ENCODE measurements around the gene VIPR2.
"Not testable (repeated sequence)": the region's sequence is repeated elsewhere in the genome, so short reads cannot be mapped to it uniquely, and the experiment has no call there.

Gene VIPR2

GRCh38 chr7:159144758-159145489 is at the start of gene VIPR2:
TSS of gene VIPR2 (minus strand) at chr7:159144867. CDS start at chr7:159144771, 96 bp downstream.
- no peak for DNase-seq (ENCODE audit: low read depth)

DNA sequence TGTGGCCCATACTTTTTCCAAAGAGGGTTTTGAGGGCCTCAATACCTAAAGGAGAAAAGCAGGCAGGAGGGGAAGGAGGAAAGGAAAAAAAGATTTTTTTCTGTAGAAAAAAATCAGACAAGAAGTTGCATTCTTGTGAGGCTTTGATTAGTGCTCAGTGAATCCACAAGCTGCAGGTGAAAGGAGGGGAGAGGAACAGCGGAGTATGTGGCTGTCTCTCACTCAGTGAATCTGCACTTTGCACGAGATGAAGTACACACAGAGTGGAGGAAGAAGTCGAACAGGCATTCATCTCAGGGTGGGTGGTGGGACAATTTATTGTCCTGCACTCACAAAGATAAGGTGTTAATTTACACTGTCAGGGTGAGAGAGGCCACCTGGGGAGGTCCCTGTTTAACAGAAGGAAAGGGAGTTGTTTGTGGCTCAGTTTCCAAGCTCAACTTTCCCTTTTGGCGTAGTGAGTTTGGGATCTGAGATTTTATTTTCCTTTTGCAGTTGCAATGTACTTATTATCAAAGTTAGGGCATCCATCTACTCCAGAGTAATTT is 49.0 kb upstream of the VIPR2 start:
- DNase-seq (ENCODE audit: low read depth): no peak

GRCh38 chr7:159192725-159193453 is 48.2 kb upstream of the VIPR2 start:
- no peak for DNase-seq (ENCODE audit: low read depth)

- no peak for DNase-seq (ENCODE audit: low read depth)
Observed at GRCh38 chr7:159192013-159192412, 47.3 kb upstream of the VIPR2 start.

DNA sequence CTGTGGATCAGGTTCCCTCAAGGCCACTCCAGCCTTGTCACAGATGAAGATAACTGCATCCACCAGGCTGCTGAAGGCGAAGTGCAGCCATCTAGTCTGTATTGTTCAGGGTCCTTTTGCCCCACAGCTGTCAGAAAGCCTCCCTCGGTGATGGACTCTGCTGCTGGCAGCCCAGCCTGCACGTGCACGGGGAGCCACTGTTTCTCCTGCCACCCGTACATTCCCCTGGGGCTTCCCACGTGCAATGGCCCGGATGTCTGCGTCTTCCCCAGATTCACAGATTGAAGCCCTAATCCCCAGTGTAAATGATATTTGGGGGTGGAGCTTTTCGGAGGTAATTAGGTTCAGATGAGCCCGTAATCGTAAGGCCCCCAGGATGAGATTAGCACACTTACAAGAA is 46.6 kb upstream of the VIPR2 start:
- DNase-seq (ENCODE audit: low read depth): no peak

DNA sequence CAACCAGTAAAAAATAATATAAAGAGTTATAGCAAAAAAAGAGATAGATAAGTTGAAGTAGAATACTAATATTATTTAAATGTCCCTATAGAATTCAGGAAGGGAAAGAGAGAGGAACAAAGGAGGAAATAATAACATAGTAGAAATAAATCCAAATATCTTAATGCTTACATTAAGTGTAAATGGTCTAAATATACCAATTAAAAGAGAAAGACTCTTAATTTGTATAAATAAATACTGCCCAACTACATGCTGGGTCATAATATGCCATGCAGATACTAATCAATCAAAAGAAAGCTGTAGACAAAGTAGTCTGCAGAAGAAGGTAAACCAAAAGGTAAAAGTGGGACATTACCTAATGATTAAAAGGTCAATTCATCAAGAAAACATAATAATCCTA is 43.3 kb upstream of the VIPR2 start:
- no peak for DNase-seq (ENCODE audit: low read depth)

DNA sequence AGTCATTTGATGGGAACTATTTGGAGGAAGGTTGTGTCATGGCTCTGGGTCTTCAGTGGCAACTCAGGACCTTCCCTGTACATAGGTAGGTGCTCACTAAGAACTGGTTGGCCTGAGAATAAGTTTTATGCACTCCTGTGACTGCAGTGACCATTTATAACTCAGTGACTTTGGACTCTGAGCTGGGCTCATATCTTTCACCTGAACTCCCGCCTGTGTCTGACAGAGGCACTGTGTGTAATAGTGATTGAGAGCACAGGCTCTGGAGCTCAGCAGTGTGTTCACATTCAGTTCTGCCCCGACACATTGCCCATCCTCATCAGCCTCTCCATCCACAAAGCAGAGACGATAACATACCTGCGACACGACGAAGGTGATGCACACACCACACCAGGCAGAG is 34.6 kb upstream of the VIPR2 start:
- no peak for DNase-seq (ENCODE audit: low read depth)

DNA sequence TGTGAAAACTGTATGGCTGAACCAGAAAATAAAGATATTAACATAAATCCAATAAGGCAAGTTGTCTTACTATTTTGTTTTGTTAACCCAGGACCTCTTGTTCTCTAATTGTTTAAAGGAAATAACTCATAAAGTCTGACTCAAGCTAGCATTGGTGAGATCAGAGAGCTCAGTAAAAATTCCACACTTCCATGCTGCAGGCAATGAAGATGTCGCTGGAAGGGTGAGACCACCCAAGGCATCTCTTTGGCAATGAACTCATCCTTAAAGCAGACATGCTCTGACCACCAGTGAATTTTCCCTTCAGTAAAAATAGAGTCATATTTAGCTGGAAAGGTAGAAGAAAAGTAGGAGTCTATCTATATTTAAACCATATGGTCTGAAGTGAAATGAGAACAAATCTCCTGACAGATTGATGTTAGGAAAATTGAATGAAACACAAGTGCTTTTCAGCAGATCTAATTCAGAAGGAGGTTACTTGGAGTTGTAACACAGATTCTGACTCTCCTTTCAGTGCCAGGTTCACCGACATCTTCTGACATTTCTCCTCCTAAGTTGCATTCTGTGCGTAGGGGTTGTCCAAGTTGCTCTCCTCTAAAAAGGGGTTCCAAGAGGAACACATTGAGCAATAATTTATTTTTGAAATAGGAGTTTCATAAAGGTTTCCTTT is 32.8 kb upstream of the VIPR2 start:
- no peak for DNase-seq (ENCODE audit: low read depth)

- no peak for DNase-seq (ENCODE audit: low read depth)
Observed at GRCh38 chr7:159175792-159176191, 31.1 kb upstream of the VIPR2 start.

DNA sequence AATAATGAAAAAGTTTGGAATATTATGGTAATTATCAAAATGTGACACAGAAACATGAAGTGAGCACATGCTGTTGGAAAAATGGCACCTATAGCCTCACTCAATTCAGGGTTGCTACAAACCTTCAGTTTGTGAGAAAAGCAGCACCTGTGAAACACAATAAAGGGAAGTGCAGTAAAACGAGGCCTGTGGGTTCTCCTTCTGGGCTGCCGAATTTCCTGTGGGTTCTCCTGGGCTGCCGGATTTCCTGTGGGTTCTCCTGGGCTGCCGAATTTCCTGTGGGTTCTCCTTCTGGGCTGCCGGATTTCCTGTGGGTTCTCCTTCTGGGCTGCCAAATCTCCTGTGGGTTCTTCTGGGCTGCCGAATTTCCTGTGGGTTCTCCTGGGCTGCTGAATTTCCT is 30.4 kb upstream of the VIPR2 start:
- DNase-seq (ENCODE audit: low read depth): not testable (repeated sequence)

GRCh38 chr7:159172400-159172799 is 27.7 kb upstream of the VIPR2 start:
- no peak for DNase-seq (ENCODE audit: low read depth)

DNA sequence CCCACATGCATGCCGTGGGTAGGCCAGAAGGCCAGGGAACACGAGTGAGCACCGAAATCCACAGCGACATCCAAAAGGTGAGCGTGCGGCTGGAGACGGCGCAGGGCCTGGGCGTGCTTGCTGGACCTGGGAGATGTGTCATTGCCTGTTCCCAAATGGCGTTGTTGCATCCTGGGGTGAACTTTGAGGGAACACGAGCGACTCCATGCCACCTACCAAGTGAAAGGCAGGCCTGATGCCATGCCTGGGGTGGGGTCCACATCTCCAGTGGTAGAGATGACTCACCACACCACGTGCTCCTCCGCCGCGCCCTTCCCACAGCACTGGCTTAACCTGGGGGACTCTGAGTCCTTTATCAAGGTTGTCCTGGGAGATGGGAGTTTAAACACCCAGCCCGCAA is 24.7 kb upstream of the VIPR2 start:
- DNase-seq (ENCODE audit: low read depth): no peak

- no peak for DNase-seq (ENCODE audit: low read depth)
Observed at GRCh38 chr7:159167139-159167538, 22.5 kb upstream of the VIPR2 start.

DNA sequence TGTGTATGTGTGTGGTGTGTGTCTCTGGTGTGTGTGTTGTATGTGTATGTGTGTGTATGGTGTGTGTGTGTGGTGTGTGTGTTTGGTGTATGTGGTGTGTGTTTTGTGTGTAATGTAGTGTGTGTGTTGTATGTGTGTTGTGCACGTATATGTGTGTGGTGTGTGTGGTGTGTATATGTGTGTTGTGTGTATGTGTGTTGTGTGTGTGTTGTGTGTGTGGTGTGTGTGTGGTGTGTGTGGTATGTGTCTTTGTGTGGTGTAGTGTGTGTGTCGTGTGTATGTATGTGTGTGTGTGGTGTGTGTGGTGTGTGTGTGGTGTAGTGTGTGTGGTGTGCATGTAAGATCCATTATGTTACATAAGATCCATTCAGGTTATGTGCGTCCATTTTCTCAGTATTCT is 21.9 kb upstream of the VIPR2 start:
- DNase-seq (ENCODE audit: low read depth): no peak

DNA sequence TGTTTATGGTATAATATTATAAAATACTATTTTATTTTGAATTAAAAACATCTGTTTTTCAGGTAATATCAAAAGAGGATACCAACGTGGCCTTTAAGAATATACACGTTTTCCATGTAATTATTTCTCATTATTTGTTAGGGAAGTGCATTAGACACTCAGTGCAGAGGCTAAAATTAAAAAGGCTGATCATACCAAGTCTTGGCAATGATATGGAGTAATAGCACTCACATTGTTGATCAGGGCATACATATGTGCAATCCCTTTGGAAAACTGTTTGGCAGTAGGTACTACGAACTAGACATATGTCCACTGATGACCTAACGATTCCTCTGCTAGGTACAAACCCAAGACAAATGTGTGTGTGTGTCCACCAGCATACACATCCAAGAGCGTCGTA is 20.7 kb upstream of the VIPR2 start:
- DNase-seq (ENCODE audit: low read depth): no peak

DNA sequence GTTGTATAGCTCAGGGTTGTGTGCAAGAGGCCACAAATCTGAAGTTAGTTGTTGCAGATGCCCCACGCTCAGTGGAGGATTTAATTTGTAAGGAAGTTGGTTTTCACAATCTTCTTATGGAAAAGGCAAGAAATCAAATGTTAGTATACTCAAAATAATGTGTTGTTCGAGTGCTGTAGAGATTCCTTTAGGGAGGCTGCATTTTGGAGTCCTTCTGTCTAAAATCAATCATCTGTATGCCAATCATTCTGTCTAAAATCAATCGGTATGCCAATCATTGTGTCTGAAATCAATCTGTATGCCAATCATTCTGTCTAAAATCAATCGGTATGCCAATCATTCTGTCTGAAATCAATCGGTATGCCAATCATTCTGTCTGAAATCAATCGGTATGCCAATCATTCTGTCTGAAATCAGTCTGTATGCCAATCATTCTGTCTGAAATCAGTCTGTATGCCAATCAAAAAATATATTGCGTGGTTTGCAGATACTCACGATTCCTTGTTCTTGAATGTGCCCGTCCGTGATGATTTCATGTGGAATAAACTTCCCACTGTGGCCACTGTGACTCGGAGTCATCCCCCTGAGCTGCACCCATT is 19.1 kb upstream of the VIPR2 start:
- not testable (repeated sequence) for DNase-seq (ENCODE audit: low read depth)

DNA sequence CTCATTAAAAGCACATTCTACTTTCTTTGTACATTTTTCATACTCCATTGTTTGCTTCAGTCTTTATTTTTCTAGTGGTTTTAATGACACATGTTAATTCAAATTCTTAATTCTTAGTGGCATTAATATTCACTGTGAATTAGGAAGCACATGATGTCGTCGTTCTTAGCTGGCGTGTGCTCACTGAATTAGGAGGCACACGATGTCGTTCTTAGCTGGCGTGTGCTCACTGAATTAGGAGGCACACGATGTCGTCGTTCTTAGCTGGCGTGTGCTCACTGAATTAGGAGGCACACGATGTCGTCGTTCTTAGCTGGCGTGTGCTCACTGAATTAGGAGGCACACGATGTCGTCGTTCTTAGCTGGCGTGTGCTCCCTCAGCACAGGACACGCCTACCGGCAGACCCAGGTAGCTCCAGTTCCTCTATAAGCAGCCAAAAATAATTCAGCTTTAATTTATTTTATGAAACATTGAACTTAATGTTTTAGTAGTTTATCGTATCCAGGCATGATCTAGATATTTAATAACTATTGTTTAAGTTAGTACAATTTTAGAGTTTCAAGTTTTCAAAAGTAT is 17.5 kb upstream of the VIPR2 start:
- DNase-seq (ENCODE audit: low read depth): not testable (repeated sequence)

DNA sequence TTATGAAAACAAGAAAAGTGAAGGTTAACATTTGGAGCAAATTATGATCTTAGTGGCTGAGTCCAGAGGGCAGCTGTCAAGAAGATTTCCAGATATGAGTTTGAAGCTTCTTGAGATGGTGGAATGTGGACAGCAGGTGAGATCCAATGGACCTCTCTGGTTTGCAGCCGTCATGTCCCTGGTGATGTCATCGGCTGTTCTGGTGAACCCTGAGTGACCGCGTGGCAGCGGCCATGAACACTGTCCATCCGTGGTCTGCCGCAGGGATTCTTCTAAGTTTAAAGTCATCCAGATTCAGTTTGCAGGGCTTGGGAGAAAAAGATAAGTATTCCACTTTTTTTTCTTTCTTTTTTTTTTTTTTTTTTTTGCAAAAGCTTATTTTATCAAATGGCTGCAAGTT is 15.8 kb upstream of the VIPR2 start:
- no peak for DNase-seq (ENCODE audit: low read depth)

DNA sequence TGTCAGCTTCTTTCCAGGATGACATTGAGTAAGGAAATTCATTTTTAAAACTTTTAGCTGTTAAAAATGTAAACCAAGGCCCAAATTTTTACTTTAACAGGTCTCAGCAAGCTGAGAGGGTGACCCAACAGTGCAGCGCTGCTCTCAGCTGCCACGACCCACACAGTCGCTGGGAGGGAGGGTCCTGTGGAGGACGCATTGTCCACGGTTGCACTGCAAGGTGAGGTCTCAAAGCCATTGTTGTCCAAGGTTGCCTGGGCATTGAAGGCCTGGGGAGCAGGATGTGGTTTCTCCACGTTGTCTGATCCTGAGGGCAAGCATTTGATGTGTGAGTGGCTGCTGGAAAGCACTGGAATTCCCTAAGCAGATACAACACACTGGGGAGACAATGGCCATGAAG is 15.1 kb upstream of the VIPR2 start:
- DNase-seq (ENCODE audit: low read depth): no peak

- no peak for DNase-seq (ENCODE audit: low read depth)
Observed at GRCh38 chr7:159158888-159159405, 14.3 kb upstream of the VIPR2 start.

- no peak for DNase-seq (ENCODE audit: low read depth)
Observed at GRCh38 chr7:159158125-159158887, 13.6 kb upstream of the VIPR2 start.
